Astrocyte (in vitro differentiated cells and primary cell): ENCODE measurements around the gene ZNF547. TPM values are rescaled to one million over a fixed set of nuclear protein-coding genes. Genes with fewer than 3 reads are reported as not detected.

Source experiments
- DNase-seq: peaks from one replicate; pipeline ENCODE4 v3.0.0-alpha.2; 2010; ENCODE audit warnings: low read depth
- FAIRE-seq: peaks from 2 replicates; lab custom pipeline; 2011; peaks lifted over from hg19 to GRCh38; lab: Jason Lieb, UNC
- H2AFZ ChIP-seq: 2 replicates; pipeline ENCODE4 v1.6.0; 2012; ENCODE audit warnings: low read depth, low read length, inconsistent platforms
- H3K27ac ChIP-seq: 2 replicates; pipeline ENCODE4 v1.5.1; 2011; ENCODE audit warnings: low read depth, low read length, inconsistent platforms
- H3K27me3 ChIP-seq: 2 replicates; pipeline ENCODE4 v1.6.0; 2011; ENCODE audit warnings: low read length, inconsistent platforms; ENCODE audit not compliant: insufficient read depth
- H3K36me3 ChIP-seq: 2 replicates; pipeline ENCODE4 v1.5.1; 2011; ENCODE audit warnings: low read length, inconsistent platforms; ENCODE audit not compliant: insufficient read depth
- H3K4me1 ChIP-seq: 2 replicates; pipeline ENCODE4 v1.5.1; 2011; ENCODE audit warnings: low read length, inconsistent platforms; ENCODE audit not compliant: insufficient read depth
- H3K4me2 ChIP-seq: 2 replicates; pipeline ENCODE4 v1.6.0; 2012; ENCODE audit warnings: low read length, inconsistent platforms
- H3K4me3 ChIP-seq: 2 replicates; pipeline ENCODE4 v1.5.1; 2011; ENCODE audit warnings: low read depth, mild to moderate bottlenecking, low read length, inconsistent platforms; ENCODE audit not compliant: insufficient read depth
- H3K79me2 ChIP-seq: 2 replicates; pipeline ENCODE4 v1.6.0; 2012; ENCODE audit warnings: mild to moderate bottlenecking, low read length, inconsistent platforms; ENCODE audit not compliant: insufficient read depth
- H3K9ac ChIP-seq: 2 replicates; pipeline ENCODE4 v1.6.0; 2012; ENCODE audit warnings: mild to moderate bottlenecking, low read length, inconsistent platforms
- H3K9me3 ChIP-seq: 2 replicates; pipeline ENCODE4 v1.5.1; 2012; ENCODE audit warnings: low read depth, mild to moderate bottlenecking, low read length, inconsistent platforms; ENCODE audit not compliant: insufficient read depth
- H4K20me1 ChIP-seq: 2 replicates; pipeline ENCODE4 v1.6.0; 2012; ENCODE audit warnings: low read length, inconsistent platforms; ENCODE audit not compliant: insufficient read depth
- H3K27ac Mint-ChIP-seq: one replicate; pipeline ENCODE4 v1.8.0; 2021; ENCODE audit warnings: mild to moderate bottlenecking, mixed read lengths; ENCODE audit not compliant: unreplicated experiment
- H3K27me3 Mint-ChIP-seq: one replicate; pipeline ENCODE4 v1.8.0; 2021; ENCODE audit warnings: low read depth, mixed read lengths; ENCODE audit not compliant: unreplicated experiment
- H3K36me3 Mint-ChIP-seq: one replicate; pipeline ENCODE4 v1.8.0; 2021; ENCODE audit warnings: low read depth, mixed read lengths; ENCODE audit not compliant: unreplicated experiment
- H3K4me1 Mint-ChIP-seq: one replicate; pipeline ENCODE4 v1.8.0; 2021; ENCODE audit warnings: low read depth, mixed read lengths; ENCODE audit not compliant: unreplicated experiment
- H3K4me3 Mint-ChIP-seq: one replicate; pipeline ENCODE4 v1.8.0; 2021; ENCODE audit warnings: mild to moderate bottlenecking, moderate library complexity, mixed read lengths; ENCODE audit not compliant: unreplicated experiment
- H3K9me3 Mint-ChIP-seq: one replicate; pipeline ENCODE4 v1.8.0; 2021; ENCODE audit warnings: mild to moderate bottlenecking, mixed read lengths; ENCODE audit not compliant: unreplicated experiment
- CTCF ChIP-seq: IDR thresholded peaks from 2 replicates; pipeline ENCODE4 v1.5.1; 2011; ENCODE audit warnings: low read depth, mild to moderate bottlenecking, inconsistent platforms, low read length, moderate library complexity; ENCODE audit not compliant: insufficient read depth
- EZH2 ChIP-seq: IDR thresholded peaks from 2 replicates; pipeline ENCODE4 v1.6.1; 2012; ENCODE audit warnings: mild to moderate bottlenecking, low read length, inconsistent platforms; ENCODE audit not compliant: insufficient read depth
- total RNA-seq: library from RNA; stranded (reverse); gene quantifications from 2 replicates; pipeline ENCODE4 v1.2.1, GENCODE V29; 2021

The ZNF547 gene
- total RNA-seq, 1 donor from 2014 or later, result 4.1 TPM

GRCh38 chr19:57334191-57334590 is 29.2 kb upstream of the ZNF547 start:
- FAIRE-seq, result no peak
- H3K79me2 ChIP-seq, result no peaks in the 10 kb centered on the region
- H3K4me3 Mint-ChIP-seq, result no peak overlapping the region

GRCh38 chr19:57338877-57339276 is 24.5 kb upstream of the ZNF547 start:
- Mint-ChIP-seq H3K27me3 (no peaks in the 10 kb centered on the region), H3K4me3 (no peak overlapping the region), H3K36me3 (peaks cover 2% of the 10 kb centered on the region), H3K9me3 (no peaks in the 10 kb centered on the region), H3K27ac (no peak overlapping the region), H3K4me1 (peaks cover 3% of the 10 kb centered on the region)
- Histone ChIP-seq H3K9me3 (peaks cover 3% of the 10 kb centered on the region), H3K4me3 (no peak overlapping the region), H3K4me1 (no peaks in the 10 kb centered on the region), H3K27me3 (no peaks in the 10 kb centered on the region), H4K20me1 (no peaks in the 10 kb centered on the region), H2AFZ (no peak overlapping the region), H3K4me2 (no peak overlapping the region), H3K36me3 (no peaks in the 10 kb centered on the region), H3K79me2 (no peaks in the 10 kb centered on the region), H3K27ac (no peak overlapping the region), H3K9ac (no peak overlapping the region)
- DNase-seq (peak; percentile 14), FAIRE-seq (no peak)
- no peak for TF ChIP-seq CTCF

More at GRCh38 chr19:57334191-57334590, 29.2 kb upstream of the ZNF547 start:
- no peak for TF ChIP-seq CTCF
- no peaks in the 10 kb centered on the region for H3K27me3 Mint-ChIP-seq
- H3K36me3 Mint-ChIP-seq, result peaks cover 6% of the 10 kb centered on the region
- Histone ChIP-seq H3K9ac (no peak overlapping the region), H3K4me3 (no peak overlapping the region), H4K20me1 (no peaks in the 10 kb centered on the region), H3K27me3 (no peaks in the 10 kb centered on the region), H3K9me3 (peaks cover under 1% of the 10 kb centered on the region), H3K36me3 (peaks cover 4% of the 10 kb centered on the region), H3K4me1 (no peaks in the 10 kb centered on the region), H2AFZ (no peak overlapping the region), H3K27ac (no peak overlapping the region), H3K4me2 (no peak overlapping the region)
- no peak for DNase-seq
- no peaks in the 10 kb centered on the region for H3K9me3 Mint-ChIP-seq
- peaks cover 3% of the 10 kb centered on the region for H3K4me1 Mint-ChIP-seq
- H3K27ac Mint-ChIP-seq, result no peak overlapping the region

- H3K9me3 Mint-ChIP-seq, result no peaks in the 10 kb centered on the region
- peaks cover 3% of the 10 kb centered on the region for H3K27me3 Mint-ChIP-seq
- FAIRE-seq, result no peak
Observed at GRCh38 chr19:57342582-57342981, 20.8 kb upstream of the ZNF547 start.

More at GRCh38 chr19:57342582-57342981, 20.8 kb upstream of the ZNF547 start:
- no peak for TF ChIP-seq CTCF
- TF ChIP-seq EZH2, result no peak
- H3K27ac Mint-ChIP-seq, result no peak overlapping the region
- Histone ChIP-seq H3K27me3 (no peaks in the 10 kb centered on the region), H3K79me2 (no peaks in the 10 kb centered on the region), H3K4me1 (no peaks in the 10 kb centered on the region), H3K9ac (no peak overlapping the region), H2AFZ (no peak overlapping the region), H3K36me3 (no peaks in the 10 kb centered on the region), H3K9me3 (peaks cover 3% of the 10 kb centered on the region), H3K4me2 (no peak overlapping the region), H3K4me3 (no peak overlapping the region), H4K20me1 (no peaks in the 10 kb centered on the region), H3K27ac (no peak overlapping the region)
- DNase-seq, result no peak
- H3K4me1 Mint-ChIP-seq, result peaks cover 3% of the 10 kb centered on the region
- H3K36me3 Mint-ChIP-seq, result no peaks in the 10 kb centered on the region
- no peak overlapping the region for H3K4me3 Mint-ChIP-seq
